Effector CD8-positive, alpha-beta T cell (primary cell): ENCODE measurements around the gene VEGFD.
"Not testable (repeated sequence)": the region's sequence is repeated elsewhere in the genome, so short reads cannot be mapped to it uniquely, and the experiment has no call there.

Source experiments
- DNase-seq: peaks from one replicate; lab custom pipeline; 2025; lab: John Stamatoyannopoulos, UW

The VEGFD gene

DNA sequence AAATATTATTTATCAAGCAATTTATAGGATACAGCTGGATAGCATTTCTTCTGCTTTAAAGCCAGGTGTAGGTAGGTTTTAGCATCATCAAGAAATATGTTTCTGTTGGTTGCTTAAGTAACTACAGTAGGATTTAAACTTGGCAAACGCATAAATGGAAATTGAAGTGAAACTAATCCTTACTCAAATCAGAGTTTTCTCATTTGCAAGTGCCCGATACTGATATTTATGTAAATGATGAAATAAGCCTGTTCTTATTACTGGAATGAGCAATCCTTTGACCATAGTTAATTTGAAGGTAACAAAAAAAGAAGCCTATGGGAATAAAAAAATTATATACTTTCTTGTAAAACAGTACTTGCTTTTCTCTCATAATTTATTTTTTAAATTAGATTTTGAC, 25.7 kb downstream of the VEGFD start:
- DNase-seq: no peak

DNA sequence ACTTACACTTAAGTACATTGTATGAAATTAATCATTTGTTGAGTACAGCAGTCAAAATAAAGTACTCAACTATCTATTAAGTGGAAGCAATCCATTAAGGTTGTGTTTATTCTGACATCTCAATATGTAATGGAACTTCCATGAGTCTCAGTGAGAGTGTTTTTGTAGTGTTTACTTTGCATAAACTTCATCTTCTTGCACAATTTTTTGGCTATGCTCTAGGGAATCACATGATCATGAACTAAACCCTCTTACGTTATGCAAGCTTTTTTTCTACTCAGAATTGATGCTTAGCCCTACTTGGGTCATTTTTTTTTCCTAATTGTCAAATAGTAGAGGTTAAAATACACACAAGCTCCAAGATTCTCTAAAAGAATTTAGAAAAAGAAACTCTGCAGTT, 27.8 kb downstream of the VEGFD start:
- DNase-seq: no peak

DNA sequence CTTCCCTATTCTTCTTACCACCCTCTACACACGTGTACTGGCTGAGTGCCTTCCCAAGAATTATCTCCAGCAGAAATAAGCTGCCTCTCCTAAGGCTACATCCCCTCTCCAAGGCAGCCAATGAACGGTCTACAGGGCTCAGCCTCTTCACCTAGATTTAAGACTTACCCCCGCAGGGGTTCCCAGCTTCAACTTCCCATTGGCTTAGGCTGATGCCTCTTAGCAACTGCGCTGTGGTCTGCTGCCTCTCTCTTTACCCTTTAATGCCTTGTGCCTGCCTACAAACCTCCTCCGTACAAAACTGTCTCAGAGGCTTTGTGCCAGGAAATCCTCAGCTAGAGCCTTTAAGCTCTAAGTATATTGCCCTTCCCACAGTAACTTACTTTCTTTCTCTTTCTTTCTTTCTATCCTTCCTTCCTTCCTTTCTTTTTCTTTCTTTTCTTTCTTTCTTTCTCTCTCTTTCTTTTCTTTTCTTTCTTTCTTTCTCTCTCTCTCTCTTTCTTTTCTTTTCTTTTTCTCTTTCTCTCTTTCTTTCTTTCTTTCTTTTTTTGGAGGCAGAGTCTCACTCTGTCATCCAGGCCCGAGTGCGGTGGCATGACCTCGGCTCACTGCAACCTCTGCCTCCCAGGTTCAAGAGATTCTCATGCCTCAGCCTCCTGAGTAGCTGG, 33.8 kb downstream of the VEGFD start:
- no peak for DNase-seq

DNA sequence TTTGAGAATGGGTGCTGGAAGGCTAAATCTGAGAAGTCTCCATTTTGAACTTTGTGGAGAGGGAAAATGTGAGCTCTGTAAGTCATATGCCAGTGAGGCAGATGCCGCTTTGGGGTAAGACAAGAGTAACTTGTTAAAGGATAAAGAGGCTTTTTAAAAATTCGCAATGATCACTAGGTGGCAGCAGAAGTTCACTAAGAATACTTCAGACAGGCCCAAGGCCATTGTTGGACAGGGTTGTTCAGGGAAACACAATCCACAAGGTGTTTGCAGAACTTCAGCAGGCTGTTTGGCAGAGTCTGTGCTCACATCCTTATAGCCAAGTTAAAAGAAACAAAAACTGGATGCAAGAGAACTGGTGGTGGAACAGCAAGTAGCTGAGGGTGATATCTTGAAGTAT, 35.2 kb downstream of the VEGFD start:
- no peak for DNase-seq

DNA sequence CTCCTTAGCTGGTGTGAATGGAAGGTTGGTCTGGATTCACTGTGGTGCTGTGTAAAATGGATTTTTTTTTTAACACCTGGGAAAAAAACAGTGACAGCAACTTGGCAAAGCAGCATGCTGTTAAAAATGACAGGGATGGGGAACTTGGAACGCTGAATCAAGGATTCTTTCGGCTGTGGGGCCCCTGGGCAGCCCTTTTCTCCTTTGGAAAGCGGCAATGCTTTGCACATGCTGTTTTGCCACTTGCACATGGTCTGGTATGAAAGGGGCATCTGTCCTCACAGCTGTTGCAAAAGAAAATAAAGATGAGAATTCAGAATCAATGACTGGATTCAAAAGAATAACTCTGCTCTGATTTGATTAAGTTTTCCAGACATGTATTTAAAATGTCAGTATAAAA, 38.2 kb downstream of the VEGFD start:
- no peak for DNase-seq

DNA sequence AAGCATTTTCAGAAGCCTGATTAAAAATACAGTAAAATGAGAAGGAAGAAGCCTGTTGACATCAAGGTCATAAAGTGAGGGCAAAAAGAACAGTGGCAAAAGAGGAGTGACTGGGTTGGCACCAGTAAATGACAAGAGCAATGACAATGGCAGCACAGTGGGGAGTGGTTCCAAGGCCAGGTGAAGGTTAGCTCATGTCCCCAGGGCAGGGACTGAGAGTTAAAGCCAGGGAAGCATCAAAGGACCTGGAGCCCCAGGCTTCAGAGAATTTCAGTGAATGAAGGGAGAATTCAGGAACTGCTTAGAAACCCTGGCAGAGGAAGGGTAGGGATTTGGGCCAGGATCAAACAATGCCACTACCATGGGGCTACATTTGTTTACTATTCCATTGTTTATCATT, 40.1 kb downstream of the VEGFD start:
- no peak for DNase-seq

DNA sequence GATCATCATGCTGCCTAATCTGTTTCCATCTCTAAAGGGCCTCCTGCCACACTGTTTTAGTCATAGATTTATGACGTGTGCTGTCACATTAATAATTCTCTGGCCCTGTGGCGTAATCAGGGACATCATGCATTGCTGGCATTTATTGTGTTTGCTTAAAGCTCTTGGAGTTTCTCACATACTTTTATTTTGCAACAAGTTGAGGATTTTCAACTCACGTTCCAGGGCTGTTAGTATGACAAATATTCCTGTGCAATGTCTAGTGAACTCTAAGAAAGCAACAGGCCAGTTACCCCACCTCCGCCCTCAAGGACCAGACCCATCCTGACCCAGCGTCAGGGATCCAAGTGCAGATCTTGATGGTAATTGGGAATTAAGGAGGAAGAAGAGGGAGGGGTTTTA, 41.1 kb downstream of the VEGFD start:
- DNase-seq: no peak

DNA sequence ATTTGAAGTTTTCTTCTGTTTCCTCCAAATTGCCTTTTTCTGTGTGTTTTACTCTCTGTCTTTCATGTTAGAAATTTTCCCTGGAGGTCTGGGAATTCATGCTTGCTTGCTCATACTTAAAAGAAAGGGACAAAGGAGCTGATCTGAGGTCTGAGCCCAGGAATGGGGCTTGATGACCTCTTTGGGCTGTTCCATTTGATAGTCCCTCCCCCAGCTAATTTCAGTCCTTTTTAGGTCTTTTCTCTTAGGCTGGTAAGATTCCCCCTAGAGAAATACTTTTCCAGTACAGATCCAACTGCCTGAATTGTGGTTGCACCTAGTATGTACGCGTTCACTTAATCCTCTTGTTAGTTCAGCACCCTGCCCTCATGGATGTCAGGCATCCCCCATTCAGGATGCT, 43.3 kb downstream of the VEGFD start:
- no peak for DNase-seq

DNA sequence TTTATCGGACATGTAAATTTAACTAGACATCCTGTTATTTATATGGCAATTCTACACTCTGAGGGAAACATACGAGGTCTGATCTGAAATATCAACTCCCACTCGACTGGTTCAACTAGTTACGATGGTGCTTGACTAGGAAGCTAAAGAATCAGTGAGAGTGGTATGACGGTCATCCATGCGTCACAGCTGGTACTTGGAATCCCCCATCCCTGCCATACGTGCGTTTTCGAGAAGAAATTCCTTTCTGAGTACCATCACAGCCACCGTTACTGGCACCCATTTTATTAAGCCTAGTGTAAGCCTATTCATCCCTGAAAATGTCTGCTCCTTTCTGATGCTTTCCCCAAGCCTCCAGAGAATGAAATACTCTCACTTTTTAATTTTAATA, 48.2 kb downstream of the VEGFD start:
- peak; percentile 36 for DNase-seq

DNA sequence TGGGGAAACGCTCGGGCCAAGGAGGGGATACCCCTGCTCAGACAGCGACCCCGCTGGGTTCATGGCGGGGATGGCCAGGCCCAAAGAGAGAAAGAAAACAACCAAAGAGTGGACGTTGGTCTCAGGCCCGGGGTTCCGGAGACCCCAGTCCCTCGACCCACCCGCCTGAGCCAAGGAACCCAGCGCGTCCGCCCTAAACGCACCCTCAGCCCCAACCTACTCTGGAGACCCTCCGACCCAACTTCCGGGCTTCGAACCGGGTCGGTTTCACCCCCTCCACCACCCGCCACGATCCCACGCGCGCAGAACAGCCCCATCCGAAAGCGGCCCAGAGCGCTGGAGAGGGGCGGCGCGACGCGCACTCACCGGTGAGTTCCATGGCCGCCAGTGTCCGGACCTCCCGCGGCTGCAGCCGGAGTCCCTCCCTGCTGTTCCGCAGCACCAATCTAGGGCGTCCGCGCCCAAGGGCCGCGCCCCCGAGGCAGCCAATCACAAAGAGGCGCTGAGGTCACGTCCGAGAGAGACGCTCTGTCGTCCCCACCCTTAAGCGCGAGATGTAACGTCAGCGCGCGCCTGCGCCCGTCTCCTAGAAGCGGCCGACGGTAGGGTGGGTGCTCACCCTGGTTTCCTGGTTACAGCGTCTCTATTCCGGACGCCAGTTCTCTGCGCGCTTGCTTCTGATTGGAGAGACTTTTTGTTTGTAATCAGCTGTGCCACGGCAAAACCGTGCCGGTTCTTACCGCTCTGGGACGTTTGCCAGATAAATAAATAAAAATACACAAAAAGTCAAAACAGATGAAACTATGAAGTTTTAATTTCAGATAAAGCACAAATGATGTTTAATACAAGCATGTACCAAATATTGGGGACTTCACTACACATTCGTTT, 48.8 kb downstream of the VEGFD start, which contains the start of gene PIGA:
Gene PIGA, minus strand, starts transcription at position 389 of the 888 bp plus-strand sequence. CDS start 3,593 bp downstream, outside the sequence.
- DNase-seq: peak; percentile 86

DNA sequence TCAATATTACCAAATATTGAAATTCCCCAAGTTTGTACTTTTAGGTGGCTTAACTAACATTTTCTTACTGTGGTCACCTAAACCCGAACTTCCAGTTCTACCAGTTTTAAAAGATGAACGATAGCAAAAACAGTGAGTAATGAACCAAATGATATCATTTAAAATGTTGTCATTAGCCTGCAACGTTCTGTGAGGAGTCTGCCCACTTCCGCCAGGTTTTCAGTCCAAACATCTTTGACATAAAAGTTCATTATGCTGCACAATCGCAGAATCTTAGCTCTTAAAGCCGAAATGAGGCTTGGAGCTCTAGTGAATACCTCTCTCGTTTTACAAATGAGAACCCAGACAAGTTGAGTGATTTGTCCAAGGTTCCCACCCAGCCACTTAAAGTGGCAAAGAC, 49.7 kb downstream of the VEGFD start:
- DNase-seq: no peak

DNA sequence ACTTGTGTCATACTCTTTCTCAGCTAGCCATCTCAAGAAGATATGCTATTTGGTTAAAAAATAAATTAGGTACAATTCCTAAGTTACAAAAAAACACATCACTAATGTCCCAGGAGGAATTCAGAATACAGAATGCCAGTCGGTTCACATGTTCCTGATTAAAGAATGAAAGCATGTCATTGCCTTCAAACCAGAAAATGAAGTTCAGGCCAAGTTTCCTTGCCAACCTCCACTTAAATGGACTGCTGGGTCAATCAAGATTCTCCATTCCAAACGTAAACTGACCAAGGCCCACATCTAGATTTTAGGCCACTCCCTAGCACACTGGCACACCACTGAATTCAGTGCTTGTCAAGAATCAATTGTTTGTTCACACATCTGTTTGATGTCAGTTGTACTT, 55.4 kb downstream of the VEGFD start:
- DNase-seq: no peak

DNA sequence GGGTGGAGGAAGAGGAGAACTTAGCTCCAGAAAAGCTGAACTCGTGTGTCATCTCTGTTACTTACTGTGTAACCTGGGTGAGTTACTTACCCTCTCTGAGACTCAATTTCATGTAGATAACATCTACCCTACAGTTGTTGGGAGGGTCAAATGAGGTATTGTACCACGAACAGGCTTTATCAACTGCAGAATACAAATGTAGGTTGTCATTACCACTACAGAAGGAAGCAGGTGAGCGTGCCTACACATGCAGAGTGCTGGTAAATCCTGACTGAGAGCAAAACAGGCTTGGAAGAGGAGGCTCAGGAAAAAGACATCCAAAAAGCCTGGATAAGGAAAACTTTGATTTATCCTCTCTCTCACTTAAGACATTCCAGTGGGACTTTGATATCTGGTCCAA, 56.1 kb downstream of the VEGFD start:
- DNase-seq: no peak

DNA sequence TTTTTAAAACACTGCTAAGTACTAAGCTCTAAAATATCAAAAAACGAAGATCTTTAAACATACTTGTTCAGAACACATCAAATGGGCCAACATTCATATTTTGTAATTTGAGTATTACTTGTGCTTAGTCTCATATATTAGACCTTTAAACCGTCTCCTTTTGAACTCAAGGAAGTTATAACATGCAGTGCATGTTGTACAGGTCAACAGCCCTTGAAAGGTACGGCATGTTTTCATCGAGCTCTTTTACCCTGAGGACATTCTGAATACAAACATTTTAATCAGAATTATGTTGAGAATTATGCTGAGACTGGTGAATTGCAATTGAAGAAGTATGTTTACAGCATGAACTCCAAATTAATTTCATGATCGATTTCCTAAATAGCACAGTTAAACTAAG, 61.7 kb downstream of the VEGFD start:
- no peak for DNase-seq

DNA sequence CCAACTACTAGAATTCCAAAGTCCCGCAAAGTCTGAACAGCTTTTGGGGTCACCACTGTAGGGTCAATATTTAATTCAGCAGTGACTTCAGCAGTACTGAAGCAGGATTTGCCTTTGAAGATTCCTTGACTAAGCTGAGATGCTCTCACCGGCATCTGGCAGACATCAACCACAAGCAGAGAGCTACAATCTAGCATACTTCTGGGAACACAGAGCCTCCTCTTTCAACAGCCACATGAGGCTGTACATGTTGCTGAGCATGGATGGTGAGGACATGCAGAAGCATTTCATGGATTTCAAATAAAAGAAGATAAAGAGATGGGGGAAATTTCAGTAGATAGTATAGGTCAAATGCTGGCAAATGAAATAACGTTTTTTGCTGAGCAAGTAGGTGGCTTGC, 62.1 kb downstream of the VEGFD start:
- DNase-seq: no peak

DNA sequence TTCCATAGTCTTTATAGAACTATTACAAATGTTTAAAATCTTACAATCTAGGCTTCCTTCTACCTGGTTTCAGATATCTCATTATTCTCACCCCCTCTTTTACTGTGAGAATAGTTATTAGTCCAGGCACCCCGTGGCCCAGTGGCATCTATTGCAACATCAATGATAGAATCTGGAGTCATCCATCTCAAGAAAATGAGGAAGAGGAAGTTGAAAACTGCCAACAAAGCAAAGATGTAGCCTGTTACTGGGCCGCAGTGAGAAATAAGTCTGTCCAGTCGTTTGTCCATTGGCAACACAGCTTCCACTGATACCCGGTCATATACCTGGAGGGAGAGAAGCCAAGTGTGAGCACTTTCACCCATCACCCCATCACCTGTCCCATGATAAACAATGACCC, 62.8 kb downstream of the VEGFD start:
- no peak for DNase-seq

DNA sequence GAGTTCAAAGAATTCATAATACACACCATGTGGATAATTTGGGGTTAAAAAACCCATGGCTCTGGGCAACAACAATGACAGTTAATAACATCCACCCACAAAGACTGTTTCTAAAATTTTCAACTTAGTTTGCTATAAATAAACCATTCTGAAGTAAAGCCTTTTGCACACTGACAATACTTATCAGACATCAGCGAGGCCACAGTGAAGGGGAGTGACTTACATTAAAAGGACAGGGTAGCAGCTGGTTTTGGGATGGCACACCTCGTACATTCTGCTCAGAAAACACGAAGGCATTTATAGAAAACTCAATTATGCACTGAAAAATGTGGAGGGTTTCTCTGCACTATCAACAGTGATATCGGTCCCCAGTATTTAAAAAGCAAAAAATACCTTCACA, 63.9 kb downstream of the VEGFD start:
- no peak for DNase-seq

DNA sequence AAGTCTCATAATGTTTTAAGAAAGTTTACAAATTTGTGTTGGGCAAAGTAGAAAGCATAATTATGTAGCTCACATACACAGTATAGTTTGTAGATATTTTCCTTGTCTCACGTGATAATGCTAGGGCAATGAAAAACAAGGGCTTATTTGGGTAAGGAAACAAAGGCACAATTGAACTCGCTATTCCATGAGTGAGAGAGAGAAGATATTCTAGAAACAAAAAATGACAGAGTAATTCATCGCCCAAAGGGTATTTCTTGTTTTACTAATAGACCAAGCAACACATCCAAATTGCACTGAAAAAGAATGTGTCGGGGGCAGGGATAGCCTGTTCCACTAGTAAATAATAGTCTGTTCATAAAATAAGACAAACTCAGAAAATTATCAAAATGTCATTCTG, 65.1 kb downstream of the VEGFD start:
- DNase-seq: no peak

DNA sequence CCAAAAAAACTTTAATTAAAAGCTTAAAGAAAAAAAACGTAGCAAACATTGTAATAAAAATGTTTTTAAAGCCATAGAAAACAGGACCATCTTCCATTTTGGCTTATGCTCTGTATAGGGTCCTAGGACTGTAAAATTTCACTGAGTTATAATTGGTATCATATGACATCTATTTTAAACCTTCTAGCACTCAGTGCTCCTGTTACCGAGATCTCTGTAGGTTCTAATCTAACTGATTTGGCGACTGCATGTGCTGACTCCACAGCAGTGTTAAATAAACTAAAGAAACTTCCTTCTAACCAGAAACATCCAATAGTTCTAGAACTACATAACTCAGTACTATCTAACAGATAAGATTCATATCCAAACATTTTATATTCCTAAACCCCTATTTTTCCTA, 68.7 kb downstream of the VEGFD start, which contains the start of gene ASB11:
Gene ASB11, minus strand, starts transcription at position 132 of the 400 bp plus-strand sequence. Its CDS starts 35 bp downstream, at position 97.
- no peak for DNase-seq

DNA sequence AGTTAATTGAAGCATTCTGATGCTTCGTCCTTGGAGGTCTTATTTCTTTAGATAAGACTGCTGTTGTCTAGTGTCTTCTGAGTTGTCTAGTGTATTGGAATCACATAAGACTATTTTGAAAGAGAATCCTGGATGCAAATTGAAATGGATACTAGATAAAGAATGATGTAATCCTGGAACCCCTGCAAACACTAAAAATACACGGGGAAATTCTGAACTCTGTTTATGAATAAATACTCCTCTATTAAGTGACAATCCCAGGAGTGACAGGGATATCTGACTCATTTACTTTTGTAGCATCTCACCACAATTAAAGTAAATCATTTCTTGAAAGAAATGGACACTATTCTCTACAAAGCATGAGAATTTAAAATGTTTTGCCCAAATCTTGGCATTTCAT, 69.7 kb downstream of the VEGFD start:
- DNase-seq: no peak

DNA sequence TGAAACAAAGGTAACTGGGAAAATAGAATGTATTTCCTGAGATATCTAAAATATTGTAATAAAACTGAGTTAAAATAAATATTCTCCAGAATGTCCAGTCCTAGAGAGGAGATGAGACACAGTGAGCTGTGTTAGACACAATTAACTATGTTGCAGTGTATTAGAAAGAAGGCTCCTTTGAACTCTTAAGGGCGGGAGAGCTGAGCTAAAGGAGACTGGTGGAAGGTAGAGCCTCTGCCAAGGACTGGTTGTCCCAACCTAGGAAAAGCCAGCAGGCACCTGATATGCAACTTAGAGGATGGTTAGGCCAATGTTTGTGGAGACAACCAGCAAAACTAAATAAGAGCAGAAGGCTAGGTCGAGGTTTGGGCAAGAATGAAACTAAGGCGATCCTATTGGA, 73.1 kb downstream of the VEGFD start:
- no peak for DNase-seq

DNA sequence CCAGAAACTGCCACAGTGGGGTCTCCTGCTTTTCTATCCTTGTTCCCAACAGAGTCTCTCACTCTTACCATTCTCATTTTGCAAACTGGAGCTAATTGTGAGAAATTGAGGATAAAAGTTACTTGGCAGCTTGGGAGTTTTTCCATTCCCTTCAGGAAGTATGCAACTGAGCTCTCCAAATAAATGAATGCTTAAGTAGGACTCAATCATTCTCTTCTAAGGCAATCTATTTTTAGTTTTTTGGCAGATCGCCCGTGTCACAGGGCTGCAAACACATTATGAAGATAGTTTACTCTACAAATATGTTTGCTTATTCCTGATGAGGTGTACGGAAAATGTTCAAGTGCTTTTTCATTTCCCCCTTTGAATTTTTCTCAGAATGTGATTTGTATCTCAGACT, 74.1 kb downstream of the VEGFD start:
- no peak for DNase-seq

DNA sequence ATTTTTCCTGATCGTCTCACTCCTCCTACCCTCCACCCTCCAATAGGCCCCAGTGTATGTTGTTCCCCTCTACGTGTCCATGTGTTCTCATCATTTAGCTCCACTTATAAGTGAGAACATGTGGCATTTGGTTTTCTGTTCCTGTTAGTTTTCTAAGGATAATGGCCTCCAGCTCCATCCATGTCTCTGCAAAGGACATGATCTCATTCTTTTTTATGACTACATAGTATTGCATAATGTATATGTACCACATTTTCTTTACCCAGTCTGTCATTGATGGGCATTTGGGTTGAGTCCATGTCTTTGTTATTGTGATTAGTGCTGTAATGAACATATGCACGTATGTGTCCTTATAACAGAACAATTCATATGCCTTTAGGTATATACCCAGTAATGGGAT, 78.3 kb downstream of the VEGFD start:
- not testable (repeated sequence) for DNase-seq
